SK-N-MC (cell line): ENCODE measurements around the gene L3MBTL1.

ENCODE experiments used
- DNase-seq: peaks from one replicate; pipeline ENCODE4 v3.0.0-alpha.2; 2011; ENCODE audit warnings: low read depth, low spot score
- H3K27ac ChIP-seq: fragments of 200-600 bp; sonication (generic); 2 replicates; pipeline ENCODE4 v1.5.1; 2016; ENCODE audit warnings: mixed run types
- H3K36me3 ChIP-seq: fragments of 200-600 bp; sonication (generic); 2 replicates; pipeline ENCODE4 v1.6.1; 2017; ENCODE audit warnings: antibody characterized with exemption, low read length, mixed read lengths; ENCODE audit not compliant: insufficient read depth
- H3K4me3 ChIP-seq: fragments of 200-600 bp; sonication (generic); 2 replicates; pipeline ENCODE4 v1.5.1; 2016
- H3K9ac ChIP-seq: fragments of 200-600 bp; sonication (generic); 2 replicates; pipeline ENCODE4 v1.8.0; 2017; ENCODE audit warnings: mixed run types, mixed read lengths; ENCODE audit not compliant: insufficient read length
- H3K9me3 ChIP-seq: fragments of 200-600 bp; sonication (generic); 2 replicates; pipeline ENCODE4 v1.6.1; 2017; ENCODE audit warnings: low read depth, mild to moderate bottlenecking, antibody characterized with exemption, low read length, moderate library complexity, mixed read lengths
- EZH2 ChIP-seq: fragments of 200-600 bp; sonication (generic); IDR thresholded peaks from one replicate; pipeline ENCODE4 v1.6.1; 2017; ENCODE audit warnings: antibody characterized with exemption
- FOXP2 ChIP-seq: optimal IDR thresholded peaks from 2 replicates; pipeline ENCODE3; 2011; ENCODE audit warnings: mild to moderate bottlenecking, moderate library complexity; ENCODE audit not compliant: insufficient read depth; ENCODE audit errors: extremely low read length, control extremely low read depth
- POLR2AphosphoS5 ChIP-seq: IDR thresholded peaks from 2 replicates; pipeline ENCODE4 v1.6.1; 2012; ENCODE audit warnings: mild to moderate bottlenecking, low read depth, low read length, borderline replicate concordance

Gene L3MBTL1

GRCh38 chr20:43542161-43542560 is 34.7 kb downstream of the L3MBTL1 start:
- no peak for TF ChIP-seq FOXP2
- no peak for TF ChIP-seq POLR2AphosphoS5
- TF ChIP-seq EZH2, result no peak
- Histone ChIP-seq H3K4me3 (no peak overlapping the region), H3K27ac (no peak overlapping the region), H3K9ac (no peak overlapping the region), H3K9me3 (no peaks in the 10 kb centered on the region), H3K36me3 (no peaks in the 10 kb centered on the region)
- DNase-seq, result no peak

- TF ChIP-seq POLR2AphosphoS5, result no peak
- TF ChIP-seq FOXP2, result no peak
- no peak for TF ChIP-seq EZH2
- Histone ChIP-seq H3K9me3 (no peaks in the 10 kb centered on the region), H3K36me3 (no peaks in the 10 kb centered on the region), H3K27ac (no peak overlapping the region), H3K9ac (no peak overlapping the region), H3K4me3 (no peak overlapping the region)
- no peak for DNase-seq
Measured at GRCh38 chr20:43542674-43543073, 35.2 kb downstream of the L3MBTL1 start.

- no peak for DNase-seq
- Histone ChIP-seq H3K4me3 (no peak overlapping the region), H3K9ac (no peak overlapping the region), H3K9me3 (no peaks in the 10 kb centered on the region), H3K36me3 (no peaks in the 10 kb centered on the region), H3K27ac (no peak overlapping the region)
- no peak for TF ChIP-seq EZH2
- no peak for TF ChIP-seq FOXP2
- TF ChIP-seq POLR2AphosphoS5, result no peak
Measured at GRCh38 chr20:43543138-43543537, 35.6 kb downstream of the L3MBTL1 start.

- no peaks in the 10 kb centered on the region for H3K9me3 ChIP-seq
- H3K27ac ChIP-seq, result no peak overlapping the region
- DNase-seq, result no peak
- no peak overlapping the region for H3K9ac ChIP-seq
- H3K4me3 ChIP-seq, result no peak overlapping the region
- H3K36me3 ChIP-seq, result no peaks in the 10 kb centered on the region
- TF ChIP-seq FOXP2, result no peak
- no peak for TF ChIP-seq EZH2
- no peak for TF ChIP-seq POLR2AphosphoS5
Measured at GRCh38 chr20:43544501-43544900, 37.0 kb downstream of the L3MBTL1 start.

- no peak overlapping the region for H3K9ac ChIP-seq
- H3K36me3 ChIP-seq, result no peaks in the 10 kb centered on the region
- no peak for TF ChIP-seq EZH2
- TF ChIP-seq POLR2AphosphoS5, result no peak
- TF ChIP-seq FOXP2, result no peak
- no peak overlapping the region for H3K4me3 ChIP-seq
- H3K9me3 ChIP-seq, result no peaks in the 10 kb centered on the region
- no peak for DNase-seq
- H3K27ac ChIP-seq, result no peak overlapping the region
Measured at GRCh38 chr20:43545837-43546578, 38.5 kb downstream of the L3MBTL1 start.

- TF ChIP-seq FOXP2, result no peak
- TF ChIP-seq EZH2, result no peak
- no peak for TF ChIP-seq POLR2AphosphoS5
- H3K27ac ChIP-seq, result no peak overlapping the region
- H3K4me3 ChIP-seq, result no peak overlapping the region
- no peak for DNase-seq
- no peak overlapping the region for H3K9ac ChIP-seq
- no peaks in the 10 kb centered on the region for H3K9me3 ChIP-seq
- H3K36me3 ChIP-seq, result no peaks in the 10 kb centered on the region
Measured at GRCh38 chr20:43548273-43548880, 40.9 kb downstream of the L3MBTL1 start.

GRCh38 chr20:43549416-43550065 is 42.0 kb downstream of the L3MBTL1 start:
- Histone ChIP-seq H3K36me3 (no peaks in the 10 kb centered on the region), H3K9ac (no peak overlapping the region), H3K27ac (no peak overlapping the region), H3K9me3 (no peaks in the 10 kb centered on the region), H3K4me3 (no peak overlapping the region)
- no peak for DNase-seq
- no peak for TF ChIP-seq POLR2AphosphoS5
- no peak for TF ChIP-seq EZH2
- TF ChIP-seq FOXP2, result no peak

GRCh38 chr20:43550456-43550855 is 43.0 kb downstream of the L3MBTL1 start:
- DNase-seq, result no peak

GRCh38 chr20:43554369-43554768 is 46.9 kb downstream of the L3MBTL1 start:
- Histone ChIP-seq H3K4me3 (no peak overlapping the region), H3K27ac (no peak overlapping the region), H3K9me3 (no peaks in the 10 kb centered on the region), H3K36me3 (no peaks in the 10 kb centered on the region), H3K9ac (no peak overlapping the region)
- DNase-seq, result no peak
- TF ChIP-seq FOXP2 (no peak), POLR2AphosphoS5 (no peak), EZH2 (no peak)

More at GRCh38 chr20:43550456-43550855, 43.0 kb downstream of the L3MBTL1 start:
- Histone ChIP-seq H3K4me3 (no peak overlapping the region), H3K27ac (no peak overlapping the region), H3K9me3 (no peaks in the 10 kb centered on the region), H3K36me3 (no peaks in the 10 kb centered on the region), H3K9ac (no peak overlapping the region)
- no peak for TF ChIP-seq EZH2
- no peak for TF ChIP-seq POLR2AphosphoS5
- no peak for TF ChIP-seq FOXP2
